Activated naive CD8-positive, alpha-beta T cell (primary cell): ENCODE results near the gene APH1A.
"Not testable (repeated sequence)": the region's sequence is repeated elsewhere in the genome, so short reads cannot be mapped to it uniquely, and the experiment has no call there.

Experiments
- H3K27ac Mint-ChIP-seq: one replicate; pipeline ENCODE4 v1.8.0; 2021; ENCODE audit warnings: mixed read lengths
- H3K27me3 Mint-ChIP-seq: one replicate; pipeline ENCODE4 v1.8.0; 2021; ENCODE audit warnings: mixed read lengths
- H3K36me3 Mint-ChIP-seq: one replicate; pipeline ENCODE4 v1.8.0; 2021; ENCODE audit warnings: mixed read lengths
- H3K4me1 Mint-ChIP-seq: one replicate; pipeline ENCODE4 v1.8.0; 2021; ENCODE audit warnings: low read depth, mixed read lengths
- H3K4me3 Mint-ChIP-seq: one replicate; pipeline ENCODE4 v1.8.0; 2021; ENCODE audit warnings: mild to moderate bottlenecking, mixed read lengths
- H3K9me3 Mint-ChIP-seq: one replicate; pipeline ENCODE4 v1.8.0; 2021; ENCODE audit warnings: low read depth, mixed read lengths

Gene APH1A

GRCh38 chr1:150268705-150269403, at the start of gene APH1A:
TSS of gene APH1A (minus strand) at chr1:150269016. CDS start at chr1:150268810, 206 bp downstream.
- H3K36me3 Mint-ChIP-seq, result peaks cover 2% of the 10 kb centered on the region
- peak within 1 kb of the TSS; percentile 97 for H3K27ac Mint-ChIP-seq
- H3K4me1 Mint-ChIP-seq, result peaks cover 25% of the 10 kb centered on the region
- H3K4me3 Mint-ChIP-seq, result peak within 1 kb of the TSS; percentile 97
- no peaks in the 10 kb centered on the region for H3K9me3 Mint-ChIP-seq
- H3K27me3 Mint-ChIP-seq, result no peaks in the 10 kb centered on the region

DNA sequence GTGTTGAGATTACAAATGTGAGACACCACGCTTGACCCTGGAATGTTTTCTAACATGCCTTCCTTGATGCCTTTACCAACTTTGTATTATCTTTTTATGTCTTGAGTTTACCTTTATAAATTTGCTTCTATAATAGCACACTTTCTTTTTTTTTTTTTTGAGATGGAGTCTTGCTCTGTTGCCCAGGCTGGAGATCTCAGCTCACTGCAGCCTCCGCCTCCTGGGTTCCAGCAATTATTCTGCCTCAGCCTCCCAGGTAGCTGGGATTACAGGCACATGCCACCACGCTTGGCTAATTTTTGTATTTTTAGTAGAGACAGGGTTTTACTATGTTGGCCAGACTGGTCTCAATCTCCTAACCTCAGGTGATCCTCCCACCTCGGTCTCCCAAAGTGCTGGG, 45.9 kb upstream of the APH1A start:
- not testable (repeated sequence) for H3K9me3 Mint-ChIP-seq, H3K27me3 Mint-ChIP-seq, H3K4me3 Mint-ChIP-seq, H3K4me1 Mint-ChIP-seq, H3K27ac Mint-ChIP-seq, H3K36me3 Mint-ChIP-seq

- H3K9me3 Mint-ChIP-seq, result no peaks in the 10 kb centered on the region
- no peak overlapping the region for H3K4me3 Mint-ChIP-seq
- H3K36me3 Mint-ChIP-seq, result peaks cover 5% of the 10 kb centered on the region
- no peaks in the 10 kb centered on the region for H3K4me1 Mint-ChIP-seq
- no peak overlapping the region for H3K27ac Mint-ChIP-seq
- no peaks in the 10 kb centered on the region for H3K27me3 Mint-ChIP-seq
Observed at GRCh38 chr1:150311762-150312161, 42.9 kb upstream of the APH1A start.

- H3K9me3 Mint-ChIP-seq, result no peaks in the 10 kb centered on the region
- no peak overlapping the region for H3K27ac Mint-ChIP-seq
- no peaks in the 10 kb centered on the region for H3K4me1 Mint-ChIP-seq
- H3K27me3 Mint-ChIP-seq, result no peaks in the 10 kb centered on the region
- no peak overlapping the region for H3K4me3 Mint-ChIP-seq
- peaks cover 5% of the 10 kb centered on the region for H3K36me3 Mint-ChIP-seq
Observed at GRCh38 chr1:150309758-150310508, 41.1 kb upstream of the APH1A start.

- H3K4me3 Mint-ChIP-seq, H3K9me3 Mint-ChIP-seq, H3K27ac Mint-ChIP-seq, H3K4me1 Mint-ChIP-seq, H3K36me3 Mint-ChIP-seq, H3K27me3 Mint-ChIP-seq: not testable (repeated sequence)
Observed at GRCh38 chr1:150308585-150308984, 39.8 kb upstream of the APH1A start.

DNA sequence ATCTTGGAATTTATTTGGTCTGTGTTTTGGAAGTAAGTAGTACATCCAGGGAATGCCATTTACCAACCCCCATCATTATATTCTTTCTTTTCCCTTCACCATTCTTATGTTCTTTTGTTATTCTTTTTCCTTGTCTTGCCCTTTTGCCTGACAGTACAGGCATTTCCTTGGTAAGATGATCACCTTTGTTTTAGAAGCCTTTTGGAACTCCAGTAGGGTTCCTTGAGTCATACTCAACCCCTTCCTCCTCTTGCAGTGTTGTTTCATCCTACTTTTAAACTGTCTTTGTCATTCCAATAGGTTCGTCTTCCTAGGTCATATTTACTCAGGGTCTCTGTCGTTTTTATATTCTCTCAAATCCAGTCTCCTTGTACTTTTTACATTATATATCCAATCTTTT, 34.1 kb upstream of the APH1A start:
- Mint-ChIP-seq H3K27me3 (no peaks in the 10 kb centered on the region), H3K4me3 (no peak overlapping the region), H3K36me3 (peaks cover 3% of the 10 kb centered on the region), H3K27ac (peak overlapping the region; percentile 4), H3K9me3 (no peaks in the 10 kb centered on the region), H3K4me1 (peaks cover 8% of the 10 kb centered on the region)

GRCh38 chr1:150302338-150302737, 33.5 kb upstream of the APH1A start:
- Mint-ChIP-seq H3K27me3 (no peaks in the 10 kb centered on the region), H3K27ac (no peak overlapping the region), H3K36me3 (peaks cover 3% of the 10 kb centered on the region), H3K9me3 (no peaks in the 10 kb centered on the region), H3K4me1 (peaks cover 11% of the 10 kb centered on the region), H3K4me3 (no peak overlapping the region)

DNA sequence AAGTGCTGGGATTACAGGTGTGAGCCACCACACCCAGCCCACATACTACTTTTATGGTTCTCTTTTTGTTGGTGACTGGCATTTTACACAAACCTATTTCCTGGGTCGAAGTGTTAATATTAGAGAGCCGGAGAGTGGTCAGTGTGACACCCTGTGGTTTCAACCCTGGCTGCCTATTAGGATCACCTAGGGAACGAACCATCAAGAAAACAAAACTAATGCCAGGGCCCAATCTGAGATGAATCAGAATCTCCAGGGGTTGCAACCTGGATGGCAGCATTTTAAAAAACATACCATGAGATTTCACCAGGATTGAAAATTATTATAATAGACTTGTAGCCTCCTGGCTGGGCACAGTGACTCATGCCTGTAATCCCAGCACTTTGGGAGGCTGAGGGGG, 30.9 kb upstream of the APH1A start:
- Mint-ChIP-seq H3K36me3 (peaks cover 8% of the 10 kb centered on the region), H3K27ac (no peak overlapping the region), H3K9me3 (no peaks in the 10 kb centered on the region), H3K4me1 (peaks cover 25% of the 10 kb centered on the region), H3K4me3 (no peak overlapping the region), H3K27me3 (no peaks in the 10 kb centered on the region)

GRCh38 chr1:150295476-150295875, 26.7 kb upstream of the APH1A start:
- Mint-ChIP-seq H3K9me3 (no peaks in the 10 kb centered on the region), H3K4me3 (peak overlapping the region; percentile 75), H3K27me3 (no peaks in the 10 kb centered on the region), H3K36me3 (peaks cover 8% of the 10 kb centered on the region), H3K27ac (peak overlapping the region; percentile 81), H3K4me1 (peaks cover 38% of the 10 kb centered on the region)

GRCh38 chr1:150293433-150294253, 24.8 kb upstream of the APH1A start, which contains the start of gene MRPS21:
TSS of gene MRPS21 (plus strand) at chr1:150293861. CDS start at chr1:150294367, 506 bp downstream.
- peaks cover 8% of the 10 kb centered on the region for H3K36me3 Mint-ChIP-seq
- H3K27ac Mint-ChIP-seq, result peak within 1 kb of the TSS; percentile 94
- no peaks in the 10 kb centered on the region for H3K27me3 Mint-ChIP-seq
- no peaks in the 10 kb centered on the region for H3K9me3 Mint-ChIP-seq
- peaks cover 35% of the 10 kb centered on the region for H3K4me1 Mint-ChIP-seq
- H3K4me3 Mint-ChIP-seq, result peak within 1 kb of the TSS; percentile 96

GRCh38 chr1:150288822-150289221, 20.0 kb upstream of the APH1A start:
- Mint-ChIP-seq H3K4me1 (peaks cover 11% of the 10 kb centered on the region), H3K27ac (no peak overlapping the region), H3K9me3 (no peaks in the 10 kb centered on the region), H3K4me3 (no peak overlapping the region), H3K36me3 (no peaks in the 10 kb centered on the region), H3K27me3 (no peaks in the 10 kb centered on the region)

DNA sequence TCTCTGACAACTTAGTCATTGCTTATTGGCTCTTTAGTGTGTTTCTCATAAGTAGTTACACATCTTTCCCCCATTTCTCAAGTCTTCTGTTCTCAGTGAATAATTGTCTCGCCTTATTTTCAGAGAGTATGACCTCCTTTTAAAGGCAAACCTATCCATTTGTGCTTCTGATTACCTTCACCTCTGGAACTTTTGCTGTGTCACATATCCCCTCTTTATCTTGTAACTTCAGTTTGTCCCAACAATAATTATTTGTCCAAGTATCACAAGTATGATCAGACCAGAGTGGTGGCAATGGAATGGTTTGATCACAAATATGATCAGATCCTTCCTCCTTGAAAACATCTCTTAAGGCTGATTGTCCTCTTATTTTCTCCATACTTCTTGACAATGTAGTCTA, 19.6 kb upstream of the APH1A start:
- Mint-ChIP-seq H3K36me3 (no peaks in the 10 kb centered on the region), H3K4me3 (no peak overlapping the region), H3K9me3 (no peaks in the 10 kb centered on the region), H3K27ac (no peak overlapping the region), H3K4me1 (peaks cover 7% of the 10 kb centered on the region), H3K27me3 (no peaks in the 10 kb centered on the region)

GRCh38 chr1:150283260-150283659, 14.4 kb upstream of the APH1A start:
- H3K4me3 Mint-ChIP-seq, result peak overlapping the region; percentile 87

DNA sequence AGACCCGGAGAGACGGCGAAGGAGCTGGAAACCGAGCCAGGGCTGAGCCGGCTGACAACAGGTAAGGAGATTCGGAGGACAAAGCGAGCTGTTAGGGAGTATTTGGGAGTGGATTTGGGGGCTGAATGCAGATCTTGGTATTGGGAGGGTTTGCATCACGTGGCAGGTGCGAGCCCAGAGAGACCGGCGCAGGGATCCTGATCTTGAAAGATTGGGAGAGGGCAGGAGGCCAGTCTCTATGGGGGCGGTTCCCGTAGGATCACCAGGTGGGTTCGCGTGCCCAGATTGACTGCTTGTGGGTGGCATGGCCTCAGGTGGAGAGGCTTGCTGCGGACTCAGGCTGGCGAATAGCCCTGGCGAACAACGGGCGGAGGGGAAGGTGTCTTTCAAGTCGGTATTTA, 13.7 kb upstream of the APH1A start:
- Mint-ChIP-seq H3K36me3 (no peaks in the 10 kb centered on the region), H3K27me3 (no peaks in the 10 kb centered on the region), H3K4me1 (peaks cover 28% of the 10 kb centered on the region), H3K9me3 (no peaks in the 10 kb centered on the region), H3K4me3 (peak overlapping the region; percentile 87), H3K27ac (peak overlapping the region; percentile 18)

More at GRCh38 chr1:150283260-150283659, 14.4 kb upstream of the APH1A start:
- H3K27me3 Mint-ChIP-seq, result no peaks in the 10 kb centered on the region
- H3K27ac Mint-ChIP-seq, result no peak overlapping the region
- peaks cover 28% of the 10 kb centered on the region for H3K4me1 Mint-ChIP-seq
- H3K36me3 Mint-ChIP-seq, result no peaks in the 10 kb centered on the region
- no peaks in the 10 kb centered on the region for H3K9me3 Mint-ChIP-seq
